RWPE1 (cell line): ENCODE measurements around the gene SERPINA10.
"Not testable (repeated sequence)": the region's sequence is repeated elsewhere in the genome, so short reads cannot be mapped to it uniquely, and the experiment has no call there.

Experiments
- CTCF ChIA-PET: fragments of 350-600 bp; sonication (Branson Sonifier 250); formaldehyde crosslinking; extraction: SDS; loops from one replicate; lab custom pipeline; 2021; lab: Yijun Ruan, JAX
- POLR2A ChIA-PET: fragments of 400-600 bp; formaldehyde crosslinking; extraction: SDS; loops from one replicate; lab custom pipeline; 2020; ENCODE audit warnings: antibody characterized with exemption; ENCODE audit not compliant: low non-redundant PET; lab: Yijun Ruan, JAX
- DNase-seq: peaks from one replicate; pipeline ENCODE4 v3.0.0; 2012; ENCODE audit warnings: low spot score
- H3K27ac ChIP-seq: fragments of 450-650 bp; 2 replicates; pipeline ENCODE4 v1.5.1; 2017
- TF ChIP-seq, protein P1 (sequence below): fragments of 450-650 bp; conservative IDR thresholded peaks from 2 replicates; pipeline ENCODE4 v1.5.1; 2017; ENCODE audit warnings: low read depth, mild to moderate bottlenecking

SERPINA10 gene

DNA sequence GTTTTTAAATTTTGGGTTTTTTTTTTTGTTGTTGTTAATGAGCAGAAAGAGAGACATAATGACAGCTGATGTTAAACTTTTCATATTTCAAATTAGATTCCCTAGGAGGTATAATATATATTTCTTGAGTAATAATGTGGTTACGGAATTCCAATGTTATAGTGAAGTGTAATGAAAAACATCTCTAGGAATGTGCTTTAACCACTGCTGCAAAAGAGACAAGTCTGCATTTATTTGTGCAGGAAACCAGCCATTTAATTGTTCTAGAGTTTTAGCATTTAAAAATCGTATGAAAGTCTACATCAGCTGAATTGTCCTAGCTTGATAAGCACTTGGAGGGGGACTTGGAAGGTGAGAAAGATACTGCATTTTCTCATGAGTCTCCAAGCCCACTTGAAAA lies 14.3 kb downstream of the SERPINA10 start:
- CTCF ChIA-PET, result no interaction called here
- no peak overlapping the region for H3K27ac ChIP-seq
- POLR2A ChIA-PET, result no interaction called here
- TF ChIP-seq, protein P1, sequence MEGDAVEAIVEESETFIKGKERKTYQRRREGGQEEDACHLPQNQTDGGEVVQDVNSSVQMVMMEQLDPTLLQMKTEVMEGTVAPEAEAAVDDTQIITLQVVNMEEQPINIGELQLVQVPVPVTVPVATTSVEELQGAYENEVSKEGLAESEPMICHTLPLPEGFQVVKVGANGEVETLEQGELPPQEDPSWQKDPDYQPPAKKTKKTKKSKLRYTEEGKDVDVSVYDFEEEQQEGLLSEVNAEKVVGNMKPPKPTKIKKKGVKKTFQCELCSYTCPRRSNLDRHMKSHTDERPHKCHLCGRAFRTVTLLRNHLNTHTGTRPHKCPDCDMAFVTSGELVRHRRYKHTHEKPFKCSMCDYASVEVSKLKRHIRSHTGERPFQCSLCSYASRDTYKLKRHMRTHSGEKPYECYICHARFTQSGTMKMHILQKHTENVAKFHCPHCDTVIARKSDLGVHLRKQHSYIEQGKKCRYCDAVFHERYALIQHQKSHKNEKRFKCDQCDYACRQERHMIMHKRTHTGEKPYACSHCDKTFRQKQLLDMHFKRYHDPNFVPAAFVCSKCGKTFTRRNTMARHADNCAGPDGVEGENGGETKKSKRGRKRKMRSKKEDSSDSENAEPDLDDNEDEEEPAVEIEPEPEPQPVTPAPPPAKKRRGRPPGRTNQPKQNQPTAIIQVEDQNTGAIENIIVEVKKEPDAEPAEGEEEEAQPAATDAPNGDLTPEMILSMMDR, result no peak
- DNase-seq, result no peak

DNA sequence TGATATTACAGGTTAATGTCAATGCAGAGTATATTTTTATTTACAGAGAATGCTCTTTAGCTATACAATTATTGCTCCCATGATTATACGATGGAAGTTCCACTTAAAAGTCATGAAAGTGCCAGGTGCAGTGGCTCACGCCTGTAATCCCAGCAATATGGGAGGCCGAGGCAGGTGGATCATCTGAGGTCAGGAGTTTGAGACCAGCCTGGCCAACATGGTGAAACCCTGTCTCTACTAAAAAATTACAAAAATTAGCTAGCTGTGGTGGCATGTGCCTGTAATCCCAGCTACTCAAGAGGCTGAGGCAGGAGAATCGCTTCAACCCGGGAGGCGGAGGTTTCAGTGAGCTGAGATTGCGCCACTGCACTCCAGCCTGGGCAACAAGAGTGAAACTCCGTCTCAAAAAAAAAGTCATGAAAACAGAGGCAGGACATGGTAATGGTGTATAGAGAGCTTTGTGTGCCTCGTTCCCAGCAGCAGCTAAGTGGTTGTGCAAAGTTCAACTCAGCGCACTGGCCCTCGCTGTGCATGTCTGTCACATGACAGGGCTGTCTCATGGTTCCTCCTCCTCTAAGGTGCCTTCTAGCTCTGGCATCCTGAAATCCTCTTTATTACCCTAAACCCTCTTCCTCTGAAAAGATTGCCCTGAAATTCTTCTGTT lies 16.0 kb downstream of the SERPINA10 start:
- CTCF ChIA-PET, result not testable (repeated sequence)

DNA sequence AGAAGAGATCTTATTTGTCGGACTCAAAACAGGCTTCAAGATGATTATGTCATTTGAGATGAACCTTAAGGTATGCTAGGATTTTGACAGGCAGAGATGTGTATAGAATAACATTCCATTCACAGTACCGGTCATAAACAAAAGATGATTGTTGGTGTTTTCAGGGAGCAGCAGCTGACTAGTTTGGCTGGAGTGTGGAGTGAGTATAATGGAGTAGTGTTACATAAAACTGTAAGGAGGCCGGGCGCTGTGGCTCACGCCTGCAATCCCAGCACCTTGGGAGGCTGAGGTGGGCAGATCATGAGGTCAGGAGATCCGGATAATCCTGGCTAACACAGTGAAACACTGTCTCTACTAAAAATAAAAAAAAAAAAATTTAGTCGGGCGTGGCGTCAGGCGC lies 23.9 kb downstream of the SERPINA10 start:
- ChIA-PET CTCF (no interaction called here), POLR2A (no interaction called here)
- TF ChIP-seq, protein P1, result no peak
- no peak for DNase-seq
- H3K27ac ChIP-seq, result no peak overlapping the region

More for the DNA sequence above, 16.0 kb downstream of the SERPINA10 start:
- DNase-seq, POLR2A ChIA-PET, H3K27ac ChIP-seq: not testable (repeated sequence)

DNA sequence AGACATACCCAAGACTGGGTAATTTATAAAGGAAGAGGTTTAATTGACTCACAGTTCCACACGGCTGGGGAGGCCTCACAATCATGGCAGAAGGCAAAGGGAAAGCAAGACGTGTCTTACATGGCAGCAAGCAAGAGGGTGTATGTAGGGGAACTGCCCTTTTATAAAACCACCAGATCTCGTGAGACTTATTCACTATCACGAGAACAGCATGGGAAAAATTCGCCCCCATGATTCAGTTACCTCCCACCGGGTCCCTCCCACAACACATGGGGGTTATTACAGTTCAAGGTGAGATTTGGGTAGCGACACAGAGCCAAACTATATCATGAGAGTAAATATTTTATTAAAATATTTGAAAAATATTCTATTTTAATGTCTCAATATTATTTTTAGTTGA lies 24.5 kb downstream of the SERPINA10 start:
- POLR2A ChIA-PET, H3K27ac ChIP-seq, CTCF ChIA-PET, DNase-seq: not testable (repeated sequence)

DNA sequence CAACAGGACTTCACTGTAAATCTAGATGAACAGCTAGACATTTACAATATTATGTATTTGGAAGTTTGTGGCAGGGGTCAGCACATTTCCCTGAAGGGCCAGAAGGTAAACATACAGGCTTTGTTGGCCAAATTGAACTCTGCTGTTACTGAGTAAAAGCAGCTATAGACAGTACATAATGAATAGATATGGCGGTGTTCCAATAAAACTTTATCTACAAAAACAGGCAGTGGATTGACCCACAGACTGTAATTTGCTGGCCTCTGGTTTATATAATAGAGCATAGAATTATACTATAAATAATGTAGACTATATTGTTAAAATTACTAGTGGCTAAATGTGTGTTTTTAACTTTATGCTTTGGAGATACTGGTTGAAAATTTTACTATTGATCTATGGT lies 25.7 kb downstream of the SERPINA10 start:
- CTCF ChIA-PET, result interaction anchor here (0.6 kb wide), 1 partner anchor 180 kb away, joined by 4 read pairs; no protein-coding TSS in a partner anchor
- TF ChIP-seq, protein P1, result no peak

DNA sequence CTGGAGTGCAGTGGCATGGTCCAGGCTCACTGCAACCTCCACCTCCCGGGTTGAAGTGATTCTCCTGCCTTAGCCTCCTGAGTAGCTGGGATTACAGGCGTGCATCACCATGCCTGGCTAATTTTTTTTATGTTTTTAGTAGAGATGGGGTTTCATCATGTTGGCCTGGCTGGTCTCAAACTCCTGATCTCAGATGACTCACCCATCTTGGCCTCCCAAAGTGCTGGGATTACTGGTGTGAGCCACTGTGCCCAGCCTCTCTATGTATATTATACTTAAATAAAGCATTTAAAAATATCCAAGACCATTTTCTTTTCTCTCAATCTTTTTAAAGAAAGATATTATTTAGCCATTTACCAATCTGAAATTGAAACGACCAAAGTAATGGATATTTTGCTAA lies 28.9 kb downstream of the SERPINA10 start:
- CTCF ChIA-PET, result interaction anchor here (0.6 kb wide), 1 partner anchor 234 kb away, joined by 3 read pairs; no protein-coding TSS in a partner anchor
- DNase-seq, H3K27ac ChIP-seq, POLR2A ChIA-PET: not testable (repeated sequence)

More for the DNA sequence above, 25.7 kb downstream of the SERPINA10 start:
- no peak overlapping the region for H3K27ac ChIP-seq
- POLR2A ChIA-PET, result no interaction called here
- no peak for DNase-seq

DNA sequence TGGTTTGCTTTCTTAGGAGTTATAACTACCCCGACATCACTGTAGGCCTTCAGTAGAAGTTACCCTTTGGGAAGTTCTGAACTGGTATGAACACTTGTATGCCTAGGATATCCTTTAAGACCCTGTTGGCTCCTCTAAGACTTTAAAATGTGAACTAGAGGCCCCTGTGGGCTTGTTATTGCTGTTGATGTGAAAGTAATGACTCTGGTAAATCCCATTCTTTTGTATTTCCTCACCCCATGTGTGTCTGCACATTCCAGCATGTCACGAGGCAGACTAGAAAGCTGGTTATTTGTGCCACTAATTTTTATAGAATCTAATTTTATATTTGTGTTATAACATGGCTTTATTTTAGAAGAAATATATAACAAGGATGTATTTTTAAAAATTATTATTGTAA lies 48.9 kb downstream of the SERPINA10 start:
- TF ChIP-seq, protein P1, result no peak
- no peak for DNase-seq
- ChIA-PET POLR2A (no interaction called here), CTCF (no interaction called here)
- H3K27ac ChIP-seq, result no peak overlapping the region

DNA sequence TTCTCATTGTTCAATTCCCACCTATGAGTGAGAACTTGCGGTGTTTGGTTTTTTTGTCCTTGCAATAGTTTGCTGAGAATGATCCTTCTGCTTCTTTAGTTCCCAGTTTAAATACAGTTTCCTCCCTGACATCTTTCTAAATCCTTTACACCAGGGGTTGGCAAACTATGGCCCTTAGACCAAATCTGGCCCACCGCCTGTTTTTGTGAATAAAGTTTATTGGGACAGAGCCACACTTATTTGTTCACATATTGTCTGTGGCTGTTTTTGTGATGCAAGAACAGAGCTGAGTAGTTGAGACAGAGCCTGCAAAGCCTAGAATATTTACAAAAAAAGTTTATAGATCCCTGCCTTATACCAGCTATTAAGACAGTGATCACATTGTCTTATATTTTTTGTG lies 53.7 kb downstream of the SERPINA10 start:
- no peak for DNase-seq
- no peak overlapping the region for H3K27ac ChIP-seq
- TF ChIP-seq, protein P1, result no peak
- CTCF ChIA-PET, result no interaction called here
- POLR2A ChIA-PET, result no interaction called here
